Upper lobe of left lung (tissue), 4 donors: ENCODE data around the gene SLC12A7.

Experiments
- POLR2A ChIP-seq, 4 donors: fragments of 450-650 bp; IDR thresholded peaks; one replicate each; pipeline ENCODE4 v1.5.1; 2016 to 2017; ENCODE audit warnings: antibody characterized with exemption in 4 of 4, mild to moderate bottlenecking in 2 of 4
- POLR2AphosphoS5 ChIP-seq, 2 donors: sonication (generic); formaldehyde crosslinking; IDR thresholded peaks; one replicate each; pipeline ENCODE4 v1.5.1; 2017; ENCODE audit warnings: antibody characterized with exemption in 2 of 2
- TF ChIP-seq, protein P1 (sequence below), 6 experiments: fragments of 450-650 bp in 4 of 6; fragments of 200-600 bp in 2 of 6; sonication (generic) in 2 of 6; IDR thresholded peaks; one replicate each; pipeline ENCODE4 v1.5.1; 2016 to 2019; ENCODE audit warnings: antibody characterized with exemption in 6 of 6

- TF ChIP-seq POLR2AphosphoS5 (IDR thresholded peaks at IDR 0.05): no peak
- no peak for TF ChIP-seq POLR2A (IDR thresholded peaks at IDR 0.05)
- TF ChIP-seq, protein P1, sequence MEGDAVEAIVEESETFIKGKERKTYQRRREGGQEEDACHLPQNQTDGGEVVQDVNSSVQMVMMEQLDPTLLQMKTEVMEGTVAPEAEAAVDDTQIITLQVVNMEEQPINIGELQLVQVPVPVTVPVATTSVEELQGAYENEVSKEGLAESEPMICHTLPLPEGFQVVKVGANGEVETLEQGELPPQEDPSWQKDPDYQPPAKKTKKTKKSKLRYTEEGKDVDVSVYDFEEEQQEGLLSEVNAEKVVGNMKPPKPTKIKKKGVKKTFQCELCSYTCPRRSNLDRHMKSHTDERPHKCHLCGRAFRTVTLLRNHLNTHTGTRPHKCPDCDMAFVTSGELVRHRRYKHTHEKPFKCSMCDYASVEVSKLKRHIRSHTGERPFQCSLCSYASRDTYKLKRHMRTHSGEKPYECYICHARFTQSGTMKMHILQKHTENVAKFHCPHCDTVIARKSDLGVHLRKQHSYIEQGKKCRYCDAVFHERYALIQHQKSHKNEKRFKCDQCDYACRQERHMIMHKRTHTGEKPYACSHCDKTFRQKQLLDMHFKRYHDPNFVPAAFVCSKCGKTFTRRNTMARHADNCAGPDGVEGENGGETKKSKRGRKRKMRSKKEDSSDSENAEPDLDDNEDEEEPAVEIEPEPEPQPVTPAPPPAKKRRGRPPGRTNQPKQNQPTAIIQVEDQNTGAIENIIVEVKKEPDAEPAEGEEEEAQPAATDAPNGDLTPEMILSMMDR (IDR thresholded peaks at IDR 0.05): no peak
These were observed 26.8 kb upstream of the SLC12A7 start for GRCh38 chr5:1138445-1139245.
